HCT116 (cell line): Measurements from ENCODE around the gene HOXA1. TPM values are rescaled to one million over a fixed set of nuclear protein-coding genes. Genes with fewer than 3 reads are reported as not detected.
A peak's percentile ranks its signal among the peaks of the same experiment; 100 is the strongest.
"Not testable (repeated sequence)": the region's sequence is repeated elsewhere in the genome, so short reads cannot be mapped to it uniquely, and the experiment has no call there.

Experiments
- ATAC-seq: fragments of 200-7000 bp; cut with Tn5 transposase; 2 replicates; pipeline ENCODE4 v1.9.1; 2020; ENCODE audit warnings: mild to moderate bottlenecking, moderate library complexity
- BruUV-seq: library from RNA; stranded (reverse); fragments of 400-500 nt; replicated peaks from 2 replicates; lab custom pipeline; 2021; lab: Mats Ljungman, UMichigan
- CTCF ChIA-PET: fragments of 300-600 bp; sonication (Branson Sonifier 250); formaldehyde crosslinking; loops from one replicate; lab custom pipeline; 2021; ENCODE audit warnings: antibody characterized with exemption; lab: Charles Lee
- POLR2A ChIA-PET: fragments of 300-600, 350-600 bp; sonication (Branson Sonifier 250); formaldehyde crosslinking; loops from one replicate; lab custom pipeline; 2021; ENCODE audit warnings: antibody characterized with exemption; lab: Charles Lee
- RAD21 ChIA-PET, 2 experiments: fragments of 300-600 bp; sonication (Branson Sonifier 250); formaldehyde crosslinking; loops; one replicate each; lab custom pipeline; 2023; ENCODE audit warnings: low total read pairs in 2 of 2; ENCODE audit not compliant: uncharacterized antibody in 2 of 2, unreplicated experiment in 2 of 2, low non-redundant PET in 1 of 2; lab: Charles Lee
- DNase-seq: peaks from one replicate; pipeline ENCODE4 v3.0.0-alpha.2; 2010; ENCODE audit warnings: low read depth, low spot score
- H2AFZ ChIP-seq: fragments of 200-600 bp; shearing (Covaris generic), sonication (generic); 2 replicates; pipeline ENCODE4 v1.6.1; 2017; ENCODE audit warnings: low read depth, mixed run types, mixed read lengths, antibody characterized with exemption, low read length; ENCODE audit not compliant: poor library complexity, severe bottlenecking
- H3K27ac ChIP-seq: 2 replicates; pipeline ENCODE4 v1.5.1; 2012; ENCODE audit warnings: low read depth, low read length
- H3K27me3 ChIP-seq: fragments of 200-600 bp; sonication (generic); 2 replicates; pipeline ENCODE4 v1.6.1; 2016; ENCODE audit warnings: mixed run types, low read length, mixed read lengths; ENCODE audit not compliant: insufficient read depth
- H3K36me3 ChIP-seq, 2 experiments: fragments of 200-500 bp in 1 of 2; fragments of 200-600 bp in 1 of 2; sonication (Bioruptor generic) in 1 of 2; sonication (generic) in 1 of 2; 2 replicates each; pipeline versions ENCODE4 v1.5.1 to v1.6.1; 2014 to 2016; ENCODE audit warnings: low read length in 2 of 2, inconsistent platforms in 1 of 2, mixed read lengths in 1 of 2, mixed run types in 1 of 2; ENCODE audit not compliant: insufficient read depth in 2 of 2, control insufficient read depth in 1 of 2
- H3K4me1 ChIP-seq, 2 experiments: fragments of 200-600 bp in 1 of 2; sonication (generic) in 1 of 2; 2 replicates each; pipeline versions ENCODE4 v1.5.1 to v1.6.1; 2012 to 2017; ENCODE audit warnings: low read length in 2 of 2, inconsistent platforms in 1 of 2, mild to moderate bottlenecking in 1 of 2, mixed read lengths in 1 of 2, mixed run types in 1 of 2, moderate library complexity in 1 of 2; ENCODE audit not compliant: insufficient read depth in 2 of 2, control insufficient read depth in 1 of 2
- H3K4me2 ChIP-seq: fragments of 200-600 bp; sonication (generic); 2 replicates; pipeline ENCODE4 v1.6.1; 2017; ENCODE audit warnings: mixed run types, low read length, mixed read lengths
- H3K4me3 ChIP-seq, 2 experiments: fragments of 200-600 bp in 1 of 2; sonication (generic) in 1 of 2; replicated peaks in 1 of 2; 2 replicates each; pipeline ENCODE4 v1.5.1; 2011 to 2016; ENCODE audit warnings: low read length in 2 of 2, control low read depth in 1 of 2, low read depth in 1 of 2, mild to moderate bottlenecking in 1 of 2, mixed read lengths in 1 of 2, mixed run types in 1 of 2
- H3K79me2 ChIP-seq: fragments of 200-600 bp; sonication (generic); 2 replicates; pipeline ENCODE4 v1.6.1; 2017; ENCODE audit warnings: mild to moderate bottlenecking, mixed run types, low read length, moderate library complexity, mixed read lengths; ENCODE audit not compliant: insufficient read depth
- H3K9ac ChIP-seq: fragments of 200-600 bp; sonication (generic); 2 replicates; pipeline ENCODE4 v1.6.1; 2016; ENCODE audit warnings: low read length, mixed read lengths
- H3K9me2 ChIP-seq: fragments of 200-600 bp; sonication (generic), shearing (Covaris generic); 2 replicates; pipeline ENCODE4 v1.6.1; 2017; ENCODE audit warnings: mixed run types, mild to moderate bottlenecking, moderate library complexity; ENCODE audit not compliant: insufficient read depth
- H3K9me3 ChIP-seq, 2 experiments: fragments of 200-500 bp in 1 of 2; fragments of 200-600 bp in 1 of 2; sonication (Bioruptor generic) in 1 of 2; sonication (generic) in 1 of 2; 2 replicates each; pipeline ENCODE4 v1.6.1; 2014 to 2017; ENCODE audit warnings: low read length in 2 of 2, mixed read lengths in 2 of 2, inconsistent platforms in 1 of 2, low read depth in 1 of 2, mild to moderate bottlenecking in 1 of 2, mixed run types in 1 of 2, moderate library complexity in 1 of 2; ENCODE audit not compliant: control insufficient read depth in 1 of 2, insufficient read depth in 1 of 2
- H4K20me1 ChIP-seq: fragments of 200-600 bp; sonication (generic), shearing (Covaris generic); 2 replicates; pipeline ENCODE4 v1.6.1; 2017; ENCODE audit warnings: mixed run types, mild to moderate bottlenecking, moderate library complexity; ENCODE audit not compliant: insufficient read depth
- ATF3 ChIP-seq: IDR thresholded peaks from 2 replicates; pipeline ENCODE4 v1.6.1; 2012
- CEBPB ChIP-seq: IDR thresholded peaks from 2 replicates; pipeline ENCODE4 v1.6.1; 2012; ENCODE audit warnings: low read depth
- ELF1 ChIP-seq: IDR thresholded peaks from 2 replicates; pipeline ENCODE4 v1.6.1; 2012; ENCODE audit warnings: low read depth, borderline replicate concordance
- EZH2 ChIP-seq: fragments of 200-600 bp; sonication (generic); IDR thresholded peaks from 2 replicates; pipeline ENCODE4 v1.6.1; 2017; ENCODE audit warnings: antibody characterized with exemption, mixed run types
- FOSL1 ChIP-seq: IDR thresholded peaks from 2 replicates; pipeline ENCODE4 v1.6.1; 2012; ENCODE audit warnings: low read depth
- JUND ChIP-seq: IDR thresholded peaks from 2 replicates; pipeline ENCODE4 v1.6.1; 2012
- MAX ChIP-seq: IDR thresholded peaks from 2 replicates; pipeline ENCODE4 v1.6.1; 2012
- POLR2A ChIP-seq: IDR thresholded peaks from 2 replicates; pipeline ENCODE4 v1.7.0; 2011; ENCODE audit warnings: borderline replicate concordance; ENCODE audit not compliant: insufficient read depth, insufficient read length; ENCODE audit errors: extremely low read depth
- POLR2AphosphoS5 ChIP-seq: IDR thresholded peaks from 2 replicates; pipeline ENCODE4 v1.6.1; 2011; ENCODE audit warnings: mild to moderate bottlenecking, low read depth, low read length, moderate library complexity
- REST ChIP-seq: IDR thresholded peaks from 2 replicates; pipeline ENCODE4 v1.6.1; 2012; ENCODE audit warnings: low read depth
- SIN3A ChIP-seq: IDR thresholded peaks from 2 replicates; pipeline ENCODE4 v1.6.1; 2012; ENCODE audit warnings: low read depth
- SP1 ChIP-seq: IDR thresholded peaks from 2 replicates; pipeline ENCODE4 v1.6.1; 2012; ENCODE audit warnings: low read depth
- SRF ChIP-seq: IDR thresholded peaks from 2 replicates; pipeline ENCODE4 v1.6.1; 2012; ENCODE audit warnings: low read depth
- TCF7L2 ChIP-seq: IDR thresholded peaks from 2 replicates; pipeline ENCODE4 v1.7.0; 2011; ENCODE audit warnings: borderline replicate concordance, inconsistent platforms; ENCODE audit not compliant: insufficient read depth, insufficient read length; ENCODE audit errors: extremely low read depth
- intact Hi-C: fragments of 100-400 bp; cut with micrococcal nuclease; formaldehyde crosslinking; loops from 2 replicates; pipeline ENCODE4 v1.10.0; 2022
- total RNA-seq: library from RNA; stranded (reverse); gene quantifications from one replicate; pipeline ENCODE4 v1.2.1, GENCODE V29; 2021; ENCODE audit not compliant: unreplicated experiment

The HOXA1 gene
- total RNA-seq, 1 experiment from 2014 or later: 2.8 TPM

GRCh38 chr7:27046854-27047549, 48.8 kb downstream of the HOXA1 start (continued):
- TF ChIP-seq JUND (peak; percentile 67), POLR2AphosphoS5 (no peak), FOSL1 (peak; percentile 86), POLR2A (no peak), ELF1 (no peak), ATF3 (no peak), EZH2 (no peak), SRF (peak; percentile 52; the same call in 1 of the 2 replicates), TCF7L2 (no peak), REST (no peak), SIN3A (no peak), CEBPB (peak; percentile 63), MAX (peak; percentile 33; the same call in 1 of the 2 replicates), SP1 (peak; percentile 81)
- TF ChIP-seq, all 23 proteins: peak for 8

- POLR2A ChIA-PET, CTCF ChIA-PET, H3K79me2 ChIP-seq, H3K4me3 ChIP-seq, H3K27me3 ChIP-seq, H3K9me2 ChIP-seq, H3K9ac ChIP-seq, RAD21 ChIA-PET, ATAC-seq, H3K36me3 ChIP-seq, H3K27ac ChIP-seq, H4K20me1 ChIP-seq, H3K4me2 ChIP-seq, BruUV-seq, H3K9me3 ChIP-seq, DNase-seq: not testable (repeated sequence)
- peak overlapping the region; percentile 88 for H2AFZ ChIP-seq
- intact Hi-C loops: loop anchor here (5.0 kb wide), 1 partner anchor 184 kb away; the partner anchor contains the start of gene SKAP2
- H3K4me1 ChIP-seq: peaks cover 3 to 17% of the 10 kb centered on the region in 2 experiments; a peak in 3 of 4 replicates
These were observed 49.8 kb downstream of the HOXA1 start for GRCh38 chr7:27045972-27046371.

- CTCF ChIA-PET: not testable (repeated sequence)
These were observed 50.7 kb downstream of the HOXA1 start for GRCh38 chr7:27045066-27045465.

More at GRCh38 chr7:27045066-27045465, 50.7 kb downstream of the HOXA1 start:
- intact Hi-C loops: loop anchor here (5.0 kb wide), 1 partner anchor 183 kb away; the partner anchor contains the start of gene SKAP2
- POLR2A ChIA-PET, H4K20me1 ChIP-seq, ATAC-seq, RAD21 ChIA-PET, H3K9ac ChIP-seq, H3K4me3 ChIP-seq, H3K27ac ChIP-seq, H3K27me3 ChIP-seq, H3K79me2 ChIP-seq, H3K4me2 ChIP-seq, BruUV-seq, H2AFZ ChIP-seq, H3K36me3 ChIP-seq, H3K9me2 ChIP-seq, H3K9me3 ChIP-seq, DNase-seq: not testable (repeated sequence)
- H3K4me1 ChIP-seq: peaks cover 3 to 17% of the 10 kb centered on the region in 2 experiments; a peak in 3 of 4 replicates
